T-helper 2 cell treated with Interferon-gamma antibody and Interleukin-4, amounts not matched to agents 100 ng/mL and 5 ng/mL, for 36 hours (primary cell): ENCODE data around the gene PCED1B. TPM values are rescaled to one million over a fixed set of nuclear protein-coding genes. Genes with fewer than 3 reads are reported as not detected.

ENCODE experiments used
- intact Hi-C: fragments of 100-400 bp; cut with micrococcal nuclease; formaldehyde crosslinking; loops from one replicate; pipeline ENCODE4 v1.15.1; 2023
- total RNA-seq: library from RNA; stranded (reverse); gene quantifications from 2 replicates; pipeline ENCODE4 v1.2.3, GENCODE V29; 2022

PCED1B gene
- total RNA-seq, 1 donor from 2014 or later: 38.8 TPM

DNA sequence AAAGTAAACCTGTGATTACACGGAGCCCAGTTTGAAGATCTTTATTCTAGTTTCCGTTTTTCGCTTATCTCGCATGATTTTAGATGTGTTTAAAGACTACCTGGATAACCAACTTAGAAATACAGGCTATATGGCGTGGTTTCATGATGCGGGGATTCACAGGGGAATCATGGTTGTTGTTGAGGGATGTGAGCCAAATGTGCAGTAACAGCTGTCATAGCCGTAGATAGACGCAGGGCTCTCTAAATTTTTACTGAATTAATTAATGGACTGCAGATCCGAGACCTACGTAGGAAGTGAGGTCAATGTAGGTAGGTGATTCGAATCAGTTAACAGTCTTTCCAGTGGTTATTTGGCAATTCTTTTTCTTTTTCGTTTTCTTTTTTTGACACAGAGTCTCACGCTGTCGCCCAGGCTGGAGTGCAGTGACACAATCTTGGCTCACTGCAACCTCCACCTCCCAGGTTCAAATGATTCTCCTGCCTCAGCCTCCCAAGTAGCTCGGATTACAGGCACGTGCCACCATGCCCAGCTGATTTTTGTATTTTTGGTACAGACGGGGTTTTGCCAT is 145.2 kb downstream of the PCED1B start:
- intact Hi-C loops: no loop called here

- intact Hi-C loops: no loop called here
Observed at GRCh38 chr12:47225356-47225755, 145.9 kb downstream of the PCED1B start.

DNA sequence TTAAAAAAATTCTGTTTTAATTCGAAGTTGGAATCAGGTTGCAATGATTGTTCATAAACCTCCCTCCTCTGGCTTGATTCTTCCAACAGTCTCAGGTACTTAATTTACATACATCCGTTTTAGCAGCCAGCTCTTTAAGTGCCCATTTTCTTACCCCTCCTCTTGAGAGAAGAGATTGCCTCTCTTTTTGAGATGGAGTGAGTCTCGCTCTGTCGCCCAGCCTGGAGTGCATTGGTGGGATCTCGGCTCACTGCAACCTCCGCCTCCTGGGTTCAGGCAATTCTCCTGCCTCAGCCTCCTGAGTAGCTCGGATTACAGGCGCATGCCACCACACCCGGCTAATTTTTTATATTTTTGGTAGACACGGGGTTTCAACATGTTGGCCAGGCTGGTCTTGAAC is 146.8 kb downstream of the PCED1B start:
- intact Hi-C loops: no loop called here

DNA sequence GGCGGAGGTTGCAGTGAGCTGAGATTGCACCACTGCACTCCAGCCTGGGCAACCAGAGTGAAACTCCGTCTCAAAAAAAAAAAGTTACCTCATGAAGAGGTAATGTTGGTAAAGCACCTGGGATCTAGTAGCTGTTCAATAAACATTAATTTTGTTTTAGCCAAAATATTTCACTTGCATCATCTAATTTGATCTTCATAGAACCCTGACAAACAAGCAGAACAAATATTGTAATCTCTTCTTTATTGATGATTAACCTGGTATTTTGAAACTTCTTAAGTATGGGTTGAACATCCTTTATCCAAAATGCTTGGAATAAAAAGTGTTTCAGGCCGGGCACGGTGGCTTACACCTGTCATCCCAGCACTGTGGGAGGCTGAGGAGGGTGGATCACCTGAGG is 149.4 kb downstream of the PCED1B start:
- intact Hi-C loops: no loop called here

GRCh38 chr12:47231456-47231855 is 152.0 kb downstream of the PCED1B start:
- intact Hi-C loops: loop anchor here (5.0 kb wide), 1 partner anchor 46 kb away; no protein-coding TSS in a partner anchor

DNA sequence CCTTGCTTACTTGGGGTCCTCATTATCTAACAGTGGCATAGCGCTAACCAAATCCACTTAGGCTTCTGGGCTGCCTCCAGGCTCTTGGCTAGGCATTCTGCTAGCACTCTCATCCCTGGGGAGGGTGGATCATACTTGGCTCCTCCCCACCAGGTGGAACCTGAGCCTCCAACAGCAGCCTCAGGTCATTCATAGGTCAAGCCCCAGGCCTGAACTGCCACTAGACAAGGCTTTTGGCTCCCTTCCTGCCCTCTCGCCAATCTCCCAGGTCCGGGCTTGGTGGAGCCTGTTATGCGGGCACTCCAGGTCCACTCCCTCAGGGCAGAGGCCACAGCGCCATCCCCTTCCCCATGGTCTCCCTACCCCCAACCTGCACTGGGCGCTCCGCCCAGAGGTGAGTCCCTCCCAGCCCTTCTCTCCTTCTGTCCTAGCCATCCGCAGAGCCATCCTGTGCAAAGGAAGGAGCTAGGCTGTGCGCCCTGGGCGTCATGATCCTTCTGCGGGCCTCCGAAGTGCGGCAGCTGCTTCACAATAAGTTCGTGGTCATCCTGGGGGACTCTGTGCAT is 155.2 kb downstream of the PCED1B start:
- intact Hi-C loops: loop anchor here (5.0 kb wide), 1 partner anchor 43 kb away; no protein-coding TSS in a partner anchor

DNA sequence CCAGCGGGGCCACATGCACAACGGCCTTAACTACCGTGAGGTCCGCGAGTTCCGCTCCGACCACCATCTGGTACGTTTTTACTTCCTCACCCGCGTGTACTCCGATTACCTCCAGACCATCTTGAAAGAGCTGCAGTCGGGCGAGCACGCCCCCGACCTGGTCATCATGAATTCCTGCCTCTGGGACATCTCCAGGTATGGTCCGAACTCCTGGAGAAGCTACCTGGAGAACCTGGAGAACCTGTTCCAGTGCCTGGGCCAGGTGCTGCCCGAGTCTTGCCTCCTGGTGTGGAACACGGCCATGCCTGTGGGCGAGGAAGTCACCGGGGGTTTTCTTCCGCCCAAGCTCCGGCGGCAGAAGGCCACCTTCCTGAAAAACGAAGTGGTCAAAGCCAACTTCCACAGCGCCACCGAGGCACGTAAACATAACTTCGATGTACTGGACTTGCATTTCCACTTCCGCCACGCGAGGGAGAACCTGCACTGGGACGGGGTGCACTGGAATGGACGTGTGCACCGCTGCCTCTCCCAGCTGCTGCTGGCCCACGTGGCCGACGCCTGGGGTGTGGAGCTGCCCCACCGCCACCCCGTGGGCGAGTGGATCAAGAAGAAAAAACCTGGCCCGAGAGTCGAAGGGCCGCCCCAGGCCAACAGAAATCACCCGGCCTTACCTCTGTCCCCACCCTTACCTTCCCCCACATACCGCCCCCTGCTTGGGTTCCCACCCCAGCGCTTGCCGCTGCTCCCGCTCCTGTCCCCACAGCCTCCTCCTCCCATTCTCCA is 156.0 kb downstream of the PCED1B start:
- intact Hi-C loops: no loop called here

DNA sequence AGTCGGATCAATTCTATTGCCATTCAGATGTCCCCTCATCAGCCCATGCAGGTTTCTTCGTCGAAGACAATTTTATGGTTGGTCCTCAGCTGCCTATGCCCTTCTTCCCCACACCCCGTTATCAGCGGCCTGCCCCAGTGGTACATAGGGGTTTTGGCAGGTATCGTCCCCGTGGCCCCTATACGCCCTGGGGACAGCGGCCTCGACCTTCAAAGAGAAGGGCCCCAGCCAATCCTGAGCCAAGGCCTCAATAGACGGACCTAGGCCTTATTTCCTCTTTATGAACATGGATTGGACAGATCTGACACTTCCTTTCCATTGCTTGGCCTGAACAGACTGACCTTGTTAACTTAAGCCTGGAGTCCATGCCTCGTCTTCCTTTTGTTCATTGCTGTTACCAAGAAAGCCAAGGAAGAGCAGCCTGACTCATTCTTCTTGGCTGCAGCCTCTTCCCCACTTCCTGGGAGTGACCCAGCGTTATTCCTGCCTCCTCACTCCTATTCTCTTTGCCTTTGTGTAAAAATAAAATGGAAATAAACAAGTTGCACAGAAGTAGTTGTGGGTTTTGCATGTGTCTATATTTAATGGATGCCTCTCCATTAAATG is 156.8 kb downstream of the PCED1B start:
- intact Hi-C loops: no loop called here

DNA sequence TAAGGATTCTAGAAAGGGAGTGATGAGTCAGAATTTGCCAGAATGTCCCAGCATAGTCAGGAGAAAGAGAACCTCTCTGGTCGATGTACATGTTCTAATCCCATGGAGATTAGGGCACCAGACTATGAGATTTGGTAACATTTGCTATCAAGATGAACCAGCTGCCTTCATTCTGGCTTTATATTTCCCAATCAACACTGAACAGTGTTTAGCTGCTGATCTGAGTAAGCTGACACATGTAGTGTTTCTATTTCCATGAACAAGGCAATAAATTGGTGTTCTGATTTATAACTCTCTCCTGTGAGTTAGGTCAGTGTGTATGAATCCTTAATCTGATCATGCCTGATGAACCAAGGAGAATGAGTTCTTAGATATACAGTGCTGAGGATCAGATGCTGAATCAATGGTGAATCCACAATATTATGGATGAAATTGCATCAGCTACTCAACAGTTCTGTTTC is 158.4 kb downstream of the PCED1B start:
- intact Hi-C loops: no loop called here

DNA sequence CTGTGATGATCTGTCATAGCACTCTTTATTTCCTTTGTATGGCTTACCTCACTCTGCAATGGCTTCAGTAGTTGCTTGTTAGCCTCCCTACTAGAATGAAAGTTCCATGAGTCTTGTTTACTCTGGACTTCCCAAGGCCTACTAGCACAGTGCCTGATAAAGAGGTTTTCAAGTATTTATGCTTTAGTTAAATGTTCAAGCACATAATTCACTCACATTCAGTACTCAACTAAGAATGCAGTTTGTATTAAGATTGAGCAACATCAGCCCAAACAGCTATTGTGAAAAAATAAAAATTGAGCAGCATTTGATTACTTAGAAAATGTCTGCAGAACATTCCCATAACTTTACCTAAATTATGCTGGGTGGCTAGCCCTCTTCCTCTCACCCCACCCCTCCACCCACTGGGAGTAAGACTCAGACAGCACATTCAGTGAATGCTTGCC is 159.3 kb downstream of the PCED1B start:
- intact Hi-C loops: no loop called here

- intact Hi-C loops: no loop called here
Observed at GRCh38 chr12:47242426-47242825, 163.0 kb downstream of the PCED1B start.

GRCh38 chr12:47244835-47245234 is 165.4 kb downstream of the PCED1B start:
- intact Hi-C loops: no loop called here

GRCh38 chr12:47245623-47246022 is 166.2 kb downstream of the PCED1B start:
- intact Hi-C loops: no loop called here

- intact Hi-C loops: no loop called here
Observed at GRCh38 chr12:47247418-47247817, 168.0 kb downstream of the PCED1B start.

GRCh38 chr12:47249082-47249481 is 169.7 kb downstream of the PCED1B start:
- intact Hi-C loops: no loop called here

DNA sequence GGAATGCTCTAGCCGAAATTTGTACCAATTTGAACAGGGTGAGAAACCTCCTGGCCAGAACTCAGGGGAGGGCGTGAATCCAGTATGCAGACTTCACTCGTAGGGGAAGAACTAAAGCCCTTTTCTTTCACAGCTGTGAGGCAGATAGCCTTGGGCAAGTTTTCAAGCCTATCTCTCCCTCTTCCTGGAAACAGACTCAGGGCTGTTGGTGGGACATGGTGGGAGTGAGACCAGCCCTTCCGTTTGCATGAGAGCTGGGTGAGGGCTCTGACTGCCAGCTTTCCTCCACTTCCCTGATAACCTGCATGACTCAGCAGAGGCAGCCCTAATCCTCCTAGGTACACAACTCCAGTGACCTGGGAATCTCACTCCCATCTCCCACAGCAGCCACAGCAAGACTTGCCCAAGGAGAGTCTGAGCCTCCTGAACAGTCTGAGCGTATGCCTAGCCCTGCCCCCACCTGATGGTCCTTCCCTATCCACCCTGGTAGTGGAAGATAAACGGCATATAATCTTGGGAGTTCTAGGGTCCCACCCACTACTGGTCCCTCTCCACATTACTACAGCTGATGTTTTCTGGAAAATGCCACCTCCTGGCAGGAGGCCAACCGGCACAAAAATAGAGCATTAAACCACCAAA is 170.4 kb downstream of the PCED1B start:
- intact Hi-C loops: no loop called here

GRCh38 chr12:47251919-47252318 is 172.5 kb downstream of the PCED1B start:
- intact Hi-C loops: no loop called here

DNA sequence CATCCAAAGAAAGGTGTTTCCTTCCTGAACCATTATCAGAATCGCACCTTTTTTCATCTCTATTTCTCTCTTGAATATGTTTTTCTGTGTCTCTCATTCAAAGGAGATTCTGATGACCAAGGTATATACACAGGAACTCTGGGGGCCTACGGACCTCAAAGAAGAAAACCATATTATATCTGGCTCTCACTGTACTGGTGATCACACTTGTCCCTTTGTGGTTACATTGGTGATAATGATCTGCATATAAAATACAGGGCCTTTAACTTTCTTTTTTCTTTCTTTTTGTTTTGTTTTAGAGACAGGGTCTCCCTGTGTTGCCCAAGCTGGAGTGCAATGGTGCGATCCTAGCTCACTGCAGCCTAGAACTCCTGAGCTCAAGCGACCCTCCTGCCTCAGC is 185.5 kb downstream of the PCED1B start:
- intact Hi-C loops: no loop called here

GRCh38 chr12:47265391-47265790 is 186.0 kb downstream of the PCED1B start:
- intact Hi-C loops: no loop called here

- intact Hi-C loops: no loop called here
Observed at GRCh38 chr12:47267571-47267970, 188.2 kb downstream of the PCED1B start.
